ENCODE data around the gene ACYP2. TPM values are rescaled to one million over a fixed set of nuclear protein-coding genes. Genes with fewer than 3 reads are reported as not detected.

The ACYP2 gene
- total RNA-seq, 1 donor from 2014 or later: 4.9 TPM

DNA sequence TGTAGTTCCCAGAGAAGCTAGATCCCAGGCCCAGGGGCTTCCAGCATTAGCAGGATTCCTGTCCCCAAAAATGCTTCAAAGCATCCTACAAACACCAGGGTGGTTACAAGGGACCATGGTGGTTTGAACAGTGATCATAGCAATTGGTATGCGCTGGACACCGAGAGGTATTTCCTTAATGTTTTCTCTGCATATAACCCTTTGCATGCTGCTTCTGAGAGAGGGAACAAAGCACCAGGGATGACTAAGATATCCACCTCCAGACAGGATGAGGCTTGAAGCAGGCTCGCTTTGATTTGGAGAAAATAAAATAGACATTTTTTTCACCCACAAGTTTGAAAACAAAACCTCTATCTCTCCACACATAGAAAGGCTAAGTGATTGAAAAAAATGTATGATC, 191.1 kb downstream of the ACYP2 start:
- no peak overlapping the region for H3K4me3 ChIP-seq (ENCODE audit: low read depth, low read length)
- no peak for DNase-seq (ENCODE audit: low read depth)
- TF ChIP-seq, protein P1, sequence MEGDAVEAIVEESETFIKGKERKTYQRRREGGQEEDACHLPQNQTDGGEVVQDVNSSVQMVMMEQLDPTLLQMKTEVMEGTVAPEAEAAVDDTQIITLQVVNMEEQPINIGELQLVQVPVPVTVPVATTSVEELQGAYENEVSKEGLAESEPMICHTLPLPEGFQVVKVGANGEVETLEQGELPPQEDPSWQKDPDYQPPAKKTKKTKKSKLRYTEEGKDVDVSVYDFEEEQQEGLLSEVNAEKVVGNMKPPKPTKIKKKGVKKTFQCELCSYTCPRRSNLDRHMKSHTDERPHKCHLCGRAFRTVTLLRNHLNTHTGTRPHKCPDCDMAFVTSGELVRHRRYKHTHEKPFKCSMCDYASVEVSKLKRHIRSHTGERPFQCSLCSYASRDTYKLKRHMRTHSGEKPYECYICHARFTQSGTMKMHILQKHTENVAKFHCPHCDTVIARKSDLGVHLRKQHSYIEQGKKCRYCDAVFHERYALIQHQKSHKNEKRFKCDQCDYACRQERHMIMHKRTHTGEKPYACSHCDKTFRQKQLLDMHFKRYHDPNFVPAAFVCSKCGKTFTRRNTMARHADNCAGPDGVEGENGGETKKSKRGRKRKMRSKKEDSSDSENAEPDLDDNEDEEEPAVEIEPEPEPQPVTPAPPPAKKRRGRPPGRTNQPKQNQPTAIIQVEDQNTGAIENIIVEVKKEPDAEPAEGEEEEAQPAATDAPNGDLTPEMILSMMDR (conservative IDR thresholded peaks at IDR 0.05; ENCODE audit: low read depth, low read length): no peak

DNA sequence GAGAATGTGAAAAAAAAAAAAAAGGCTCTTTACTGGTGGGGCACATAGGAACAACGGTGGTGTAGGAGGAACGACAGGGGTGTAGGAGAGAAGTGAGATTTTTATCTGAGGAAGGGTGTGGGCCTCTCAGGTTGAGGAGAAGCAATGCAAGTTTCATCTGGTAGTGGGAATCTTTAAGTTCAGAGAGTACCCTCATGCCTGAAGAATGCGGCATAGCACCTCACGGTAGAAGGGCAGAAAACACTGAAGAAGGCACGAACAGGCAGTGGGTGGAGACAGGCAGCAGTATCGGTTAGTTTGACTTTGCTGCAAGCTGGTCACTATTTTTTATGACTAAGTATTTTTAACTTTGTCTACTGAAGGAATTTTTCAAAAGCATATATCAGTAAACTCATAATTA, 192.8 kb downstream of the ACYP2 start:
- no peak overlapping the region for H3K4me3 ChIP-seq (ENCODE audit: low read depth, low read length)
- no peak for DNase-seq (ENCODE audit: low read depth)
- TF ChIP-seq, protein P1 (conservative IDR thresholded peaks at IDR 0.05; ENCODE audit: low read depth, low read length): no peak

DNA sequence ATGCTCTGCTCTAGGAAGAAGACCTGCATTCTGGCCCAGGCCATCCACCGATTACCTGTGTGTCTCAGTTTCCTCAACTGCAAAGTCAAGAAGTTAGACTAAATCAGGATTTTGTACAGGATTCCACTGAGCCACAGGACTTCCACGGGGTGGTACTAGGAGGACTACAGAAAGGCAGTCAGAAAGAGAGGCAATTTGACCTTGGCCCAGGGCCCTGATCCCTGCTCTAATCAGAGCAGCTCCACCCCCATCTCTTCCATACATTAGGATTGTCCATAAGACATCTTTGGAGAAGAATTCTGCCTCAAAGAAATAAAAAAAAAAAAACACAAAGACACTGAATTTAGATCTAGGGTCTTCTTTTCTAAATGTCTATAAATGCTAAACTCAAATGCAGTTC, 193.4 kb downstream of the ACYP2 start:
- H3K4me3 ChIP-seq (ENCODE audit: low read depth, low read length): no peak overlapping the region
- TF ChIP-seq, protein P1 (conservative IDR thresholded peaks at IDR 0.05; ENCODE audit: low read depth, low read length): no peak
- no peak for DNase-seq (ENCODE audit: low read depth)

GRCh38 chr2:54310311-54310710, 194.9 kb downstream of the ACYP2 start:
- peak; percentile 25 for DNase-seq (ENCODE audit: low read depth)
- TF ChIP-seq, protein P1 (conservative IDR thresholded peaks at IDR 0.05; ENCODE audit: low read depth, low read length): no peak
- no peak overlapping the region for H3K4me3 ChIP-seq (ENCODE audit: low read depth, low read length)

- H3K4me3 ChIP-seq (ENCODE audit: low read depth, low read length): no peak overlapping the region
- DNase-seq (ENCODE audit: low read depth): no peak
- TF ChIP-seq, protein P1 (conservative IDR thresholded peaks at IDR 0.05; ENCODE audit: low read depth, low read length): no peak
Measured at GRCh38 chr2:54310961-54311360, 195.5 kb downstream of the ACYP2 start.

- TF ChIP-seq, protein P1 (conservative IDR thresholded peaks at IDR 0.05; ENCODE audit: low read depth, low read length): no peak
- DNase-seq (ENCODE audit: low read depth): no peak
- H3K4me3 ChIP-seq (ENCODE audit: low read depth, low read length): no peak overlapping the region
Measured at GRCh38 chr2:54313147-54313546, 197.7 kb downstream of the ACYP2 start.

DNA sequence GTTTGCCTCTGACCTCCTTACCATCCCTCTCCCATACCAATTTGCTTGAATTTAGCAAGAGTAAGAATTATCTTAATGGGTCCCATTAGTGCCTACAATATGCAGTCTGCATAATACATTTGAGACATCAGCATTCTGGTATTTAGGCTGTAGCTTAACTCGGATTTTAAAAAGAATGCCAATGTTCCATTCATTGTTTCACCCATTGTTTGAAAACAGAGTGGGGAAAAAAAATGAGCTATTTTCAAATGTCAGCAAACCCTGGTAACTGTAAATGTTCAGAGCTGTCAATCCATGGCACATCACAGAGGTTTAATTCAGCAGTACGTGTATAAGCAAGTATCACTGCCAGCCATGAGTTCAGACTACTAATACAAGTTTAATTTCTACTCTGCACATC, 202.6 kb downstream of the ACYP2 start:
- DNase-seq (ENCODE audit: low read depth): no peak

More for the DNA sequence above, 202.6 kb downstream of the ACYP2 start:
- H3K4me3 ChIP-seq (ENCODE audit: low read depth, low read length): no peak overlapping the region
- TF ChIP-seq, protein P1 (conservative IDR thresholded peaks at IDR 0.05; ENCODE audit: low read depth, low read length): no peak
